Neural cell (in vitro differentiated cells): Measurements from ENCODE around the gene MACROH2A2.

Source experiments
- CTCF ChIP-seq: fragments of 450-650 bp; IDR thresholded peaks from 2 replicates; pipeline ENCODE4 v1.5.1; 2014; ENCODE audit warnings: antibody characterized with exemption, mild to moderate bottlenecking, moderate library complexity; ENCODE audit not compliant: poor library complexity, severe bottlenecking
- EP300 ChIP-seq: fragments of 450-650 bp; conservative IDR thresholded peaks from 2 replicates; pipeline ENCODE4 v1.6.1; 2014; ENCODE audit warnings: antibody characterized with exemption, mild to moderate bottlenecking, moderate library complexity; ENCODE audit not compliant: poor library complexity, severe bottlenecking
- EZH2 ChIP-seq: fragments of 200-600, 300-800 bp; shearing (Covaris generic), sonication (generic); IDR thresholded peaks from 2 replicates; pipeline ENCODE4 v1.6.1; 2014; ENCODE audit warnings: antibody characterized with exemption, low read length, borderline replicate concordance, mild to moderate bottlenecking; ENCODE audit not compliant: insufficient read depth, poor library complexity, severe bottlenecking
- MXI1 ChIP-seq: fragments of 450-650 bp; conservative IDR thresholded peaks from 2 replicates; pipeline ENCODE4 v1.6.1; 2014; ENCODE audit warnings: antibody characterized with exemption, mild to moderate bottlenecking; ENCODE audit not compliant: poor library complexity, severe bottlenecking
- POLR2AphosphoS5 ChIP-seq: IDR thresholded peaks from 2 replicates; pipeline ENCODE4 v1.6.1; 2012
- REST ChIP-seq: IDR thresholded peaks from 2 replicates; pipeline ENCODE4 v1.6.1; 2012; ENCODE audit warnings: borderline replicate concordance
- SMC3 ChIP-seq: fragments of 450-650 bp; conservative IDR thresholded peaks from 2 replicates; pipeline ENCODE4 v1.6.1; 2014; ENCODE audit warnings: antibody characterized with exemption, mild to moderate bottlenecking, moderate library complexity; ENCODE audit not compliant: poor library complexity
- TAF1 ChIP-seq: IDR thresholded peaks from 2 replicates; pipeline ENCODE4 v1.6.1; 2012; ENCODE audit warnings: low read depth

- peak; percentile 64 for TF ChIP-seq CTCF
- no peak for TF ChIP-seq REST
- no peak for TF ChIP-seq POLR2AphosphoS5
- TF ChIP-seq TAF1, result no peak
- TF ChIP-seq EP300, result no peak
- no peak for TF ChIP-seq MXI1
- no peak for TF ChIP-seq EZH2
- TF ChIP-seq SMC3, result peak; percentile 45
Observed at GRCh38 chr10:70115948-70116682, 63.5 kb downstream of the MACROH2A2 start.
